ENCODE measurements around the gene SKAP2.

Gene SKAP2

DNA sequence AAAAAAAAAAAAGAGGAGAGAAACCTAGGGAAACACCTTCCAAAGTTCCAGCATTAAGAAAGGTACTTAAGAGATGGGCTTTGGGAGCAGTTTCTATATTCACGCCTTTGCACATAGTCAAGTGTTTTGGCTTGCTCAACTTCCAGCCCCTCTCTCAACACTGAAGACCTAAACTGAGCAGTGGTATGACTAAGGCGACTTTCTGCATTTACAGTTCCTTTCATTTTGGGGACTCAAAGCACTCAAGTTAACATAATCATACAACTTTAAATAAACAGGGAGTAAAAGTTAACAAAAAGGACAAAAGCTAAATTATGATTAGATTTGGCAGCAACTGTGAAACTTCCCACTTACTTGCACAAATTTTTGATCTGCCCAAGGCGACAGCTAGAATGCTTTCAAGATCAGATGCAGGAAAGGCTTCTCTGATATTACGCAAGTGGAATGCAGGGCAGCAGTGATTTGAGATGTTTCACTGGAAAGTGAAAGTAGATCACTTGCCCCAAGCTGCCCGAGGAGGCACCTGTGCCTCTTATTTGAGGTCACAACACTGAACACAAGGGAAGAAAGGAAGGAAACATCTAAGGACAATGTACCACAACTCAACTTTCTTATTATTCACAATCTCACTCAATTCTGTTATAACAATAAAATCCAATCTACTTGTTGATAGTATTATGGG, 199.5 kb downstream of the SKAP2 start:
- no peak for DNase-seq (ENCODE audit: low read depth in 2 of 2)

DNA sequence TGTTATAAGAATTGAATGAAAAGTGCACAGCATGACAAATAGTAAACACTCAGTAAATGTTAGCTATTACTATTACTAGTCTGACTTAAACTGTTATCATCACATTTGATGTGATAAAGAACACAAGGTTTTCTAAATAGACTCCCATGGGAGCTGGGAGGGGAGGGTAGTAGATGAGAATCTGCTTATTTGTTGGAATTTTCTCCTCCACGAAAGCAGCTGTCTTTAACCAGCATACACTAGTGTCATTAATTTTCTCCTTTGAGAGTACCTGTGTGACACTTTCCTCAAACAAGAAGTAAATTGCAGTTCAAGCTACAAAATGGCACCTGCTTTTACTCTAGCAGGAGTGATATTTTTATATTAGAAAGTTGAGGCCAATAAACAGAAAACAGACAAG, 200.1 kb downstream of the SKAP2 start:
- no peak for DNase-seq (ENCODE audit: low read depth in 2 of 2)

DNA sequence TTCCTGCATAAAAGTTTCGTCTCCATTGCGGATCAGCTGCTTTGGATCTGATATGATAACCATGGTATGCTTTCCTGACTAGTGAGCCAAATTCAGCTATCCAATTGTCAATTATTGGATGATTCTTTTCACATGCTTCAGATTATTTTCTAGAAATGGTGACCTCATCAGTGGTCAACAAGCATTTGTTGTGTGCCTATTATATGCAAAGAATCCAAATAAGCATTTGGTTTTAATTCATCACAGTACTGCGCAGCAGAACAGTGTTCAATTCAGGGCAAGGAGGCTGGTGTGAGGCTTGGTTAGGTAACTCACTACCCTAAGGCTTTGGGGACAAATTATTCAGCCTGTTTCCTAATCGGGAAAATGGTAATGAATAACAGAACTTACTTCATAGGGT, 200.5 kb downstream of the SKAP2 start:
- no peak for DNase-seq (ENCODE audit: low read depth in 2 of 2)

DNA sequence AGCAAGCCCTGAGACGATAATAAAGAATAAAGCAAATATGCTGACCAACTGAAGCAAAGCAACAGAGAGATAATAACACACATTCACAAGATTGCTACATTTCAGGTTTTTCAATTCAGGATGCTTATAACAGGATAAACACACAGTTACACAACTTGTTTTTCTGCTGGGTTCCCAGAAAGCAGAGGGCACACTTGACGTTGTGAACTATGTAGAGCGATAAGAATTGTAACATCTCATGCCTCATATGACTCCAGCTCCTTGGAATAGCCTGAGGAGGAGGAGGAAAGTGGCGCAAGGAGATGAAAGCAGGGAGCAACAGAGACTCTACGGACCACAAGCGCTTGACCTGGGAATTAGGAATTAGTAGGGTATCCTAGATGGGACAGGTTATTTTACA, 201.7 kb downstream of the SKAP2 start:
- no peak for DNase-seq (ENCODE audit: low read depth in 2 of 2)

DNA sequence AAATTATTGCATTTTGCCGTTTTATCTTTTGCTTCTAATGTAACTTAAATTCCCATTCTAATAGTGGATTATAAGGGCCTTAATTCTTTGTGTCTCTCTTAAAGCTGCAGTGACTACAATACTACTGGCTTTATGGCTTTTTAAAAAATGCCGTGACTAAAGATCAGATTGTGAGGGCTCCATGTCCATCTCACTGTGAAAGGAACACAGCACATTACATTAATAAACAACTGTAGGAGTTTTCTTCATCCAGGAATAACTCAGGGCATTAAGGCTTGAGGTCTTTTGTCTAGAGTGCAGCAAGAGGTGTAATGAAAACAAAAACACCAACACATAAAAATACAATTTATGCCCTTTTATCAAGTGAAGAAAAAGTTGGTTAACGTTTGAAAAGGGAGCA, 205.3 kb downstream of the SKAP2 start:
- DNase-seq (ENCODE audit: low read depth in 2 of 2) = no peak

DNA sequence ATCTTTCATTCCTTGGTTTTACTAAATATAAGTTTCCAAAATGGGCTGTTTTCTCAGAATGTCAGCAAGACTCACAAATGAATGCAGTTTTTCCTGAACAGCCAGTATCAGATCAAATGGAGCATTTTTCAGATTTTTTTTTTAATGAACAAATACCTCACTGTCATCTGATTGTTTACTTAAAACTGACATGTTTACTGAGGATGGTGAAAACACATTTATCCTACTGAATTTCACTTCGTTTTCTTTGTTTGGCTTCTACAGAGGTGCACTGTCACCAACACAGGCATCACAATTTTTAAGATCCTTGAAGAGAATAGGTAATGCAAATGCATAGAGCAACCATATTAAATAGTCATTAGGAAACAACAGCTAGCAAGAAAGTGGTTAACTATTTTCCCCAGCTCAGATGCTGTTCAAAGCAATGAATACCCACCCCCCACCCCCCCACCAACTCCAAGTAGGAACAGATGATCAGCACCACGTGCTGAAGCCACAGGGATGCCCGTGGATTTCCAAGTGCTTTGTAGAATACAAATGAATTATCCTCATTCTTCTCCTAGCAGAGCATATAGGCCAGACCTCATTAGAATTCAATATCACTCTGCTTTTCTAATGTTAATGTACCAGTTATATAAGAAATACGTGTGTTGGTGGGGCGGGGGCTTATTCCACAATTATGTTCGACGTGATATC, 205.9 kb downstream of the SKAP2 start:
- DNase-seq (ENCODE audit: low read depth in 2 of 2) = no peak

DNA sequence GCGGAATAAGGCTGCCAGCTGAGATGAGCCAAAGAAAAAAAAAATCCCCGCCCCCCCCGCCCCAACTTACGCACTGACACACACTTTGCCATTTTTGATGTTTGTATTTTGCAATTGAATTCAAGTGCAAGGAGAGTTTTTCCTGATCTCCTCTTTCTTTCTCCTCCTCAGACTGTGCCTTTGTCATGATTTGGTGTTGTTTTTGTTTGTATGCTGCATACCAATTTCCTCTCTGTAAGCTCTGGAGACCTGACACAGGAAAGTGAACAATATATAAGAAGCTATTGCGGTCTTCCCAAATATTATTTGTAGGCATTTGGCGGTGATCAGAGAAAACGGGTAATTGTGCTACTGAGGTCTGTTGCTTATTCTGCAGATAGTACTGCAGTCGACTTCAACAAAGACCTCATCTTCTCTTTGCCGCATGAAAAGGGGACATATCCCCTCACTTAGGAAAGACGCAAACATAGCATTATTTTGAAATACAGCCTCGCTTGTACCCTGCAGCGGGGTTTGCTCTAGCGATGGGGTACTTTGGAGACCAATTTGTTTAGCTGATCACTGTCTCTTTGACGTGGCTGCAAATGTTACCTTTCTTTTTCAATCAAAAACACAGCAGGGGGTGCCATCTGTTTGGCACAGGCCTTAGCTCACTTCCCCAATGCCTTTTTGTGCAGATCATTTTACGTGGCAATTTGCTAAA, 206.6 kb downstream of the SKAP2 start:
- no peak for DNase-seq (ENCODE audit: low read depth in 2 of 2)

DNA sequence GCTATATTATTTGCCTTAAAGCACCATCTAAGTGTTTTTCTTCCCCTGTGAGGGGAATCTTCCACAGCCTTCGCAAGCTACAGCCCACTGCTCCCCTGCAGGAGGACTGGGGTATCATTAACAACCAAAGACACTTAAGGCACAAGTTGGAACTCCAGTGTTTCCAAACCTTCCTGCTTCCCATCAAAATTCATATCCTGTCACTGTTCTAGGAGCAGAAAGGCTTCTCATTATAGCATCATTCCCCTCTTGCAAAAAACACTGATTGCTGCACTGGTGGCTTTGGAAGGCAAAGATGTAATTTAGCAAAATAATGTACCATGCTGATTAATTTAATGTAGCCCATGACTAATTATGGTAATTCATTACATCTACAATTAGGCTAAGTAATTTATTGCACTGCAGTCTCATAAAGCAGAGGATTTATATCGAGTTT, 207.2 kb downstream of the SKAP2 start:
- no peak for DNase-seq (ENCODE audit: low read depth in 2 of 2)

DNA sequence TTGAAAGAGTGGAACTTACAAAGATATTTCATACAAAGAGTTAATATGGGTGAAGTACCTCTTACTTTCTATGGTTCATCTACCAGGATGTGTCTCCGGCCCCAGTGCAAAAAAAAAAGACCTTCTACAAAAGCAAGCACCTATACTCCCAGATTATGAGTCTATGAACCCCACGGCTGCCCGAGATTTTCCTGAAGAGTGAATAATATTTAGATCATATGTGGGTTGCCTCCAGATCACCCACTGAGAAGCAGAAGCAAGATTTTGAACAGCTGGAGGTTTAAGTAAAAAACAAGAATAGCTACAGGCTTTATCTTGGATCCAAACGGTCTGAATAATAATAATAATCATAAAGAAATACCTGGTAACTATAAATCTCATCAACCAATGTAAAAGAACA, 207.7 kb downstream of the SKAP2 start:
- DNase-seq (ENCODE audit: low read depth in 2 of 2) = no peak

DNA sequence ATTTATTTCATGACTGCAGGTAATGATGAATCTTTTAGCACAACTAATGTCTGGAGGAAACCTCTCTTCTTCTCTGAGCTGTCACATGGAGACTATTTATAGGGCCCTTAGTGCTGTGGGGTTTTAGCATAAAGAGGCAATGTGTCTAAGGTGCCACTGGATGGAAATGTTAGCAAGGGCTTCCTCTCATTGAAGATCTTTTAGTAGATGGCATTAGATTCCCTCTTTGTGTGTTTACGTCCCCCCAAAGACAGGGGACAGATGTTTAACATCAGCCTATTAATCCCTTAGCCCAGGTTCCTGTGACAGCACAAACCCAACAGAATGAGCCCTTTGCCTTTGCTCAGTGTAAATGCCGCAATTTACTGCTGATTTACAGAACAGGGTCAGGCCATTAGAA, 208.6 kb downstream of the SKAP2 start:
- DNase-seq (ENCODE audit: low read depth in 2 of 2) = no peak

DNA sequence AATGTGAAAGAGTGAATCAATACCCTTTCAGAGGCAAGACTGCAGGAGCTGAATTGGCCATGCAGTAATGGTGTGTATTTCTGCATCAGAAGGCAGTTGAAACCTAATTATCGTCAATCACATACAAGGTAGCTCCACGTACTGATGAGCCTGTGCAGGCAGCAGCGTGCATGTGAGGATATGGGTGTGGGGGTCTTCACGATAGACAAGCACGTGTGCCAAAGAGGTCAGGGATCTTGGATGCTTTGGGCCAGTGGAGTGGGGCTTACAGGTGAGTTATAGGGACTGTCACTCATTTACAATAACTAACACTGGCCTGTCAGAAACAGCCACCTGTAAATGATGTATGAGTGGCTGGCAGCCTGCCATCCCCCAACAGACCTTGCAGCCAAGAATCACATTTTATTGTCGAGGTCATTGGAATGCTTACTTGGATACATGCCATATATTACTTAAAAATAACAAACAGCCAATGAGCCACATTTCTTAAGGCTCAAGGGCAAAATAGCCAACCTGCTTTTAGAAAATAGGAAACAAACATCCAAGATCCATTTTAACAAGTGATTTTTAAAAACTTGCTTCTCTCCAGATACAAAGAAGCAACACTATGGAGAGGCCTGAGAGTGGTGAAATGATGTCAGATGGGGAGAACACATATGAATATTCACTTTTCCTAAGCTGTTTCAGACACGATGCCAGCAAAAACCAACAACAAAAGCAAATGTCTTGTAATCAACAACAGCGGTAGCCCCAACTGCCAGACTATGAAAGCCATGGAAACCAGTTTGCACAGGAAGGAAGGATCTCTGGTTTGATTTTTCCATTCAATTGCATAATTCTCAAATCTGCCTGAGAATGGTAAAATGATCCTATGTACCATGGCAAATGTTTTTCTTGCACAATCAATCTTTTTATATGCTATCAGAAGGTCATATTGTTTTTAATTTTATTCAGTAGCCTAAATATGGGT, 210.7 kb downstream of the SKAP2 start:
- no peak for DNase-seq (ENCODE audit: low read depth in 2 of 2)

DNA sequence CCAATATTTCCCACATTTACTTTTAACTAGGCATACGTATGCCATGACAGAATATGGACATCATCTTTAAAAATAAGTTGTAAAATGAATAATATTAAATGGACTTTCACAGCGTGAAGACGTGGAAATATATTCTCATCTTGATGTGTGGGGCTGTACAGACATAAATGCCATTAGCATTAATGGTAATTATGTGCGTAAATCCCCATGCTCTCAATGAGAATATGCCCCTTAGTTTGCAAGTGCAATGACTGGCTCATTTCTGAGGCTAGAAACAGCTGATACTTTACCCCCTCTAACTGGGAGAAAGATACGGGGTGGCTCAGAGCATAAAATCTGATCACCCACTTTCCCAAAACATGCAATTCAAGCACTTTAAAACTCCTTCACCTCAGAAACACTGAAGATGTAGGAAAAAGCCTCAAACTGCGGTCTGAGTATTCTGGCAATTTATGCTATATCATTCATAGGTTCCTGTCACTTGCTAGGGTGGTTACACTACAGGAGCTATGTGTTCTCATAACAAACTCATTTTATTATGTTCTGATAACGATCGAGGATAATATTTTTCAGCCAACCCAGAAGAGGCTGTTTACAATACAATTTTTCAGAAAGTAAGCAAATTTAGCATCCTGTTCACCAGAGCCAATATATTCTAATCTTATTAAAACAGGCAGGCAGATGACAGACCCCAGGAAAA, 211.8 kb downstream of the SKAP2 start:
- no peak for DNase-seq (ENCODE audit: low read depth in 2 of 2)

DNA sequence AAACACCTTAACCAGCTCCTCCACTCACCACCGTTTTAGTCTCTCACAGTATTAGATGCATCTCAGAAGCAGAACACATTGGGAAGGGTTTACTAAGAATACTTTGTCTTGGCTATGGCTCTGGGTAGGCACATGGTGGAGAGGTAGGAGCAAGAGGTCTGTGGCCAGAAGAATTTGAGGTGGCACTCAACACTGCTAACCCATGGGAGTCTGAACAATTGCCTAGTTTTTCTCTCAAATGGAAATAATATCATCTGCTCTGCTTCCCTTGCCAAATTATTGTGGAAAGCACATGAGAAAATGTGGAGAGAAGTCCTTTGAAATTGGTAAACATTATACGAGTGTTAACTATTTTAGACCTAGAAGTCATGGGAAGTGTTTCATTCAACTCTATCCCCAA, 214.3 kb downstream of the SKAP2 start:
- DNase-seq (ENCODE audit: low read depth in 2 of 2) = no peak

DNA sequence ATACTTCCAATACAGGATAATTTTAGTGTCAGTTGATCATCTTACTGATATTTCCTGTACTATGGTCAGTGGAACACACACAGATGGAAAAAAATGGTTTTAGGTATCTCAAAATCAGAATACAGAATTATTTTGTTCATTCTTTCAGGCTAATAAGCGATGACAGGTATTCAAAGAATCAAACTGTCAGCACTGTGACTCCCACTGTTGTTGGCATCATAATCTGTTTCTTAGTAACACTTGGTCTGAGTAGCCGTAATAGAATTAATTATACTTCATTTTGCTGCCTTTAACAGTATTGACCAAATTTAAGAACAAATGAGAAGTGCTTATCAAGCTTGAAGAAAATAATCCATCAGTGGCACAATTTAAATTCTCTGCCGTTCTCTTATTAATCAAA, 215.0 kb downstream of the SKAP2 start:
- no peak for DNase-seq (ENCODE audit: low read depth in 2 of 2)

DNA sequence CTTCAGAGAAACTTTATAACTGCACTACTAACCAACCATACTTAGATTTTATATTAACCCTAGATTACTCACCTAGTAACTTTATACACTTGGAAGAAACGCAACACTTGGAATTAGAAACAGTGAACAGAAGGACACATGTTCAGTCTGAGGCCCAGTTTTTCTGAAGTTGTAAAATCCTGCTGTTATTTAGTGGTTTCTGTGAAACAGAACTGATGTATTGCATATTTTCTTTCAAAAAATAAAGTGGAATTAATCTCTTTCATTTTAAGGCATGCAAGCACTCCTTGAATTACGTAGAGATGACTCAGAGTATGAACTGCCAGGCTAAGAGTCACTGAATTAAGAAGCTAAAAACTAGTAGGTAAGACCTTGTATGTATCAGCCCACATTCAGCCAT, 215.8 kb downstream of the SKAP2 start:
- no peak for DNase-seq (ENCODE audit: low read depth in 2 of 2)

DNA sequence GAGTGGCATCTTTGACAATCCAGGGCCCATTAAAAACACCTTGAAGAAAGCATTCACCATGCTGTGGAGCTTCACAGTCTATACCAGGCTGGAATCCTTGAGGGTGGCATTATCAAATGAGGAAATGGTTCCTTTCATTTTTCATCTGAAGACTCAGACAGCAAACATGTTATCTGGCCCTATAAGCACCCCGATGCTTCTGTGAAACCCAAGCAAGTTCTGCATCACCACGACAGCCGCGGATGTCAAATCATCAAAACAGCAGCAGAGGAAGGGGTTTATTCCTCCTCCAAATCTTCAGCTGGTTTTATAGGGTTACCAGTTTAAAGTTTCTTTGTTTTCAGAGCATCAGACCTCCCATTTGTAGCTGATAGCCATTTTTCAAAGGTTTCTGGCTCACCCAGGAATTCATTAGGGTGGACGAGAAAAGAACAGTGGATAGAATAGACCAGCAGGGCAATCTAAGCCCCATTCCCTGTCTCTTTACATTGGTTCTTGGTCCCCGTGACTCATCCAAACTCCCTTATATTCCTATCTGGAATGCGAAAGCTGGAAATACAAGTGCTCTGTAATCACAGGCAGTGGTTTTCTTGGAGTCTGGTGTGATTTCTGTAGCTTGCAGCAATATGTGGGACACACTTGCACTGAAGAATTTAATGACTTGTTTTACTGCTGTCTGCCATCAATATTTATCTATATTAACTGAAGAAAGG, 217.9 kb downstream of the SKAP2 start:
- DNase-seq (ENCODE audit: low read depth in 2 of 2) = no peak

DNA sequence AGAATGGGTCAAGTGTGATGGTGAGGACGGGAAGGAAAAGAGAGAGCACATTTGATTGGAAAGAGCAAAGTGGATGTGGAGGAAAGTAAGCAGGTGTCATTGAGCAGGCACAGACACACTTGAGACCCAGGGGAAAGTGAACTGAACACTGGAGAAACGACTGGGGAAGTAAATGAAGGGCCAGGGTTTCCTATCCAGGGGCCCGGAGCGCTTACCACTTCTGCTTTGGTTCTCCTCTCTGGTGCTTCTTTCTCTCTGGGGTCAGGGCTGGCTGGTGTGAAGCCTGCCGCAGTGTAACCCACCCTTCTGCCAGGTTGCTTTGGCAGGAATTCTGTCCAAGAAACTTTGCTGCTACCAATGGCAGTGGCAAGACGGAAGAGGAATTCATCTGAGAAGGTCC, 219.3 kb downstream of the SKAP2 start:
- no peak for DNase-seq (ENCODE audit: low read depth in 2 of 2)

DNA sequence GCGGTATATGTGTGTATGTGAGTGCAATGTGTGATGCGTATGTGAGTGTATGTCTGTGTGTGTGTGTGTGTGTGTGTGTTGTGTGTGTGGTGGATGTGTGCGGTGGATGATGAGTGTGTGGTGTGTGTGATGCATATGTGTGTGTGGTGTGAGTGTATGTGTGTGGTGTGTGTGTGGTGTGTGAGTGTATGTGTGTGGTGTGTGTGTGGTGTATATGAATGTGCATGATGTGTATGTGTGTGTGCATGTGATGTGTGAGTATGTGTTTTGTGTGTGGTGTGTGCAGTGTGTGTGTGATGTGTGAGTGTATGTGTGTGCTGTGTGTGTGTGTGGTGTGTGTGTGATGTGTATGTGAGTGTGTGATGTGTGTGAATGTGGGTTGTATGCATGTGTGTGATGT, 222.0 kb downstream of the SKAP2 start:
- DNase-seq (ENCODE audit: low read depth in 2 of 2) = no peak

DNA sequence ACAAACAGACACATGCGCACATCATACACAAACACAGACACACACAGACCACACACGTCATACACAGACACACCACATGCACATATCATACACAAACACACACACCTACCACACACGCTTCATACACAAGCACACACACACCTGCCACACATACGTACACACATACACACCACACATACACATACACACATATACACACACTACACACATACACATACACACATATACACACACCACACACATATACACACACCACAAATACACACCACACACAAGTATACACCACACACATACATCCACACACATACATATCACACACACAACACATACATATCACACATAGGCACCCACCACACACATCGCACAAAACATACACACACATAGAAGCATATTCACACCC, 224.7 kb downstream of the SKAP2 start:
- no peak for DNase-seq (ENCODE audit: low read depth in 2 of 2)

DNA sequence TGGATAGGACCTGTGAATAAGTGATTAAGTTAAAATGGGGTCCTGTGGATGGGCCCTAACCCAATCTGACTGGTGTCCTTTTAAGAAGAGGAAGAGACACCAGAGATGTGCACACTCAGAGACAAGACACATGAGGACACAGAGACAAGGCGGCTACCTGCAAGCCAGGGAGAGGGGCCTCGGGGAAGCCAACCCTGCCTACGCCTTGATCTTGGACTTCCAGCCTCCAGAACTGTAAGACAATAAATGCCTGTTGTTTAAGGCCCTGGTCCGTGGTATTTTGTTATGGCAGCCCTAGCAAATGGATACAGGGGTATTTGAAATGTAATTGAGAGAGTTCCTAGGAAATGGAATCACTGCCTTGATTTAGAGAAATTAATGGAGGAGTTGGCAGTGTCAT, 225.3 kb downstream of the SKAP2 start:
- DNase-seq (ENCODE audit: low read depth in 2 of 2) = no peak

DNA sequence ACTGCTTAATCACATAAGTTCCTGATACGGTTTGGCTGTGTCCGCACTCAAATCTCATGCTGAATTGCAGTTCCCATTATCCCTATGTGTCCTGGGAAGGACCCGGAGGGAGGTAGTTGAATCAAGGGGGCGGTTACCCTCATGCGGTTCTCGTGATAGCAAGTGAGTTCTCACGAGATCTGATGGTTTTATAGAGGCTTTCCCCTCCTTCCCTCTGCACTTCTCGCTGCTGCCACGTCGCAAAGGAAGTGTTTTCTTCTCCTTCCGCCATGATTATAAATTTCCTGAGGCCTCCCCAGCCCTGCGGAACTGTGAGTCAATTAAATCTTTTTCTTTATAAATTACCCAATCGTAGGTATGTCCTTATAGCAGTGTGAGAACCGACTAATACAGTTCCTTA, 226.2 kb downstream of the SKAP2 start:
- DNase-seq (ENCODE audit: low read depth in 2 of 2) = no peak

Data from fibroblast of skin of left biceps (primary cell).